ENCODE results near the gene VARS2. TPM values are rescaled to one million over a fixed set of nuclear protein-coding genes. Genes with fewer than 3 reads are reported as not detected.
"Not testable (repeated sequence)": the region's sequence is repeated elsewhere in the genome, so short reads cannot be mapped to it uniquely, and the experiment has no call there.

The VARS2 gene
- total and polyA plus RNA-seq, 8 donors = 34.0 to 54.3 (median 44.7) TPM

GRCh38 chr6:30908700-30909099 lies 5.3 kb upstream of the VARS2 start:
- TF ChIP-seq CTCF (IDR thresholded peaks at IDR 0.05) = no peak
- no peaks in the 10 kb centered on the region for H3K9me3 ChIP-seq
- ATAC-seq = no peak
- H3K27me3 ChIP-seq = no peaks in the 10 kb centered on the region
- peak overlapping the region; percentile 77 to 91 for H3K4me3 ChIP-seq
- DNase-seq = no peak
- intact Hi-C loops (cut with DNase I) = no loop called here
- peaks cover 0 to 26% of the 10 kb centered on the region in 2 donors for H3K36me3 ChIP-seq
- H3K4me1 ChIP-seq = peaks cover 7 to 28% of the 10 kb centered on the region in 2 donors
- no peak overlapping the region for H3K27ac ChIP-seq

- not testable (repeated sequence) for H3K27ac ChIP-seq, H3K4me3 ChIP-seq, DNase-seq, ATAC-seq, H3K27me3 ChIP-seq, H3K9me3 ChIP-seq
- H3K4me1 ChIP-seq = peaks cover 16 to 41% of the 10 kb centered on the region in 2 donors
- intact Hi-C loops (cut with DNase I) = loop anchor here in 1 of 2 donors (10.0 kb wide), 1 partner anchor 164 kb away; no protein-coding TSS in a partner anchor
- peaks cover 0 to 26% of the 10 kb centered on the region in 2 donors for H3K36me3 ChIP-seq
These were observed 3.6 kb upstream of the VARS2 start for GRCh38 chr6:30910473-30910872.

GRCh38 chr6:30912746-30913520 lies 1.1 kb upstream of the VARS2 start:
- ATAC-seq = no peak
- intact Hi-C loops (cut with DNase I) = loop anchor here in 1 of 2 donors (10.0 kb wide), 1 partner anchor 162 kb away; no protein-coding TSS in a partner anchor
- peak overlapping the region in 1 of 2 donors; percentile 60 for H3K4me3 ChIP-seq
- no peak for DNase-seq
- peaks cover 21 to 46% of the 10 kb centered on the region in 2 donors for H3K4me1 ChIP-seq
- H3K9me3 ChIP-seq = no peaks in the 10 kb centered on the region
- no peaks in the 10 kb centered on the region for H3K27me3 ChIP-seq
- TF ChIP-seq CTCF (IDR thresholded peaks at IDR 0.05) = no peak
- H3K36me3 ChIP-seq = peaks cover 0 to 31% of the 10 kb centered on the region in 2 donors
- peak overlapping the region; percentile 82 to 93 for H3K27ac ChIP-seq

GRCh38 chr6:30913721-30914075 lies 340 bp upstream of the VARS2 start:
- peak overlapping the region; percentile 60 to 62 for H3K4me3 ChIP-seq
- DNase-seq = no peak
- H3K27ac ChIP-seq = peak overlapping the region; percentile 82 to 93
- peaks cover 0 to 38% of the 10 kb centered on the region in 2 donors for H3K36me3 ChIP-seq
- no peak for TF ChIP-seq CTCF (IDR thresholded peaks at IDR 0.05)
- no peaks in the 10 kb centered on the region for H3K27me3 ChIP-seq
- intact Hi-C loops (cut with DNase I) = loop anchor here in 1 of 2 donors (10.0 kb wide), 1 partner anchor 161 kb away; no protein-coding TSS in a partner anchor
- H3K9me3 ChIP-seq = no peaks in the 10 kb centered on the region
- H3K4me1 ChIP-seq = peaks cover 21 to 41% of the 10 kb centered on the region in 2 donors
- ATAC-seq = no peak

- ATAC-seq (peak; percentile 13), DNase-seq (no peak)
- Histone ChIP-seq H3K36me3 (peaks cover 0 to 47% of the 10 kb centered on the region in 2 donors), H3K4me3 (peak overlapping the region; percentile 60 to 62), H3K27me3 (no peaks in the 10 kb centered on the region), H3K9me3 (no peaks in the 10 kb centered on the region), H3K27ac (peak overlapping the region; percentile 82 to 93), H3K4me1 (peaks cover 21 to 32% of the 10 kb centered on the region in 2 donors)
- TF ChIP-seq CTCF (IDR thresholded peaks at IDR 0.05) = no peak
- intact Hi-C loops (cut with DNase I) = loop anchor here in 1 of 2 donors (10.0 kb wide), 1 partner anchor 160 kb away; no protein-coding TSS in a partner anchor
These were observed 984 bp downstream of the VARS2 start for GRCh38 chr6:30914854-30915590.
